ENCODE results near the gene ABCF2. TPM values are rescaled to one million over a fixed set of nuclear protein-coding genes. Genes with fewer than 3 reads are reported as not detected.

Gene ABCF2
- total and polyA plus RNA-seq, 7 experiments from 2014 or later, result 17.2 to 47.5 (median 27.7) TPM

DNA sequence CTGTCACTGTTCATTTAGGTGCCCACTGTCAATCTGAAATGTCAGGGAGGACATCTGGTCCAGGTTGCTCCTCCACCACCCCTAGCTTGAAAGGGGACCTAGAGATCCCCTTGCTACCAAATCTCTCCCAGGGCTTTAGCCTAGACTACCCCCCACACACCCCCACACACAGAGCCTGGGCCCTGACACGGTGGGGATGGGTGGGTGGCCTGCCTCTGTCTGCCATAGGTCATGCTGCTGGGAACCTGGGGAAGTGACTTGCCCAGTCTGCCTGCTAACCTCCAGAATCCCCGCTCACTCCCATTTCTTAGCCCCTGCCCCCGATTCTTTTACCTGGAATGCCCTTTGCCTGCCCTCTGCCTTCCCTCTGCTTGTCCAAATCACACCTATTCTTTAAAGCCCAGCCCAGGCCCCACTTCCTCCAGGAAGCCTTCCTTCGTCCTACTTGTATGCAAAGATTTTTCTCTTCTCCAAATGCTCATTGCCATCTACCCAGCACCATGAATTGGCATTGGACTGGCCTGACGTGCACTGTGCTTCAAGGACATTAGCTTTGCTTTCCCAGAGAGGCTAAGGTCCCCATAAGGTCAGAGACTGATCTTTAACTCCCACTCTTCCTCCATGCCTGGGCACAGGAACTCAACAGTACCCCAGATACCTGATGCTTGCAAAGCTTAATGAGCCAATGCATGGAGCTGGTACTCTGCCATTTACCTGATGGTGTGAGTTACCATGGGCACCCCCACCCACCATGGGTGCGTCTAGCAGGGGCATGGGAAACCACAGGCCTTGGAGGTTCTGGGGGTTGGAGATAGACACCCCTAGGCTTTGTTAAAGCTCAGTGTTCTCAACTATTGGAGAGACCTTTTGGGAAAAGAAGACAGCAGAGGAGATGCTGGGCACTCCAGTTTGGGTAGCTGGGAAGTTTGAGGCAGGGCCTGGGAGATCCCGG, 23.5 kb upstream of the ABCF2 start:
- ATAC-seq (no peak), DNase-seq (no peak)
- intact Hi-C loops (cut with micrococcal nuclease), result no loop called here
- POLR2A ChIA-PET, result interaction anchor here (0.5 kb wide), 1 partner anchor 276 kb away, joined by 3 read pairs; no protein-coding TSS in a partner anchor
- Histone ChIP-seq H3K27ac (ENCODE audit: low read depth, low read length) (no peak overlapping the region), H3K27me3 (ENCODE audit: control insufficient read depth in 2 of 2, insufficient read depth in 2 of 2, low read length in 2 of 2) (peaks cover 0 to 6% of the 10 kb centered on the region in 2 donors), H3K4me1 (ENCODE audit: control insufficient read depth in 2 of 2, insufficient read depth in 2 of 2, low read length in 2 of 2) (peaks cover 0 to 20% of the 10 kb centered on the region in 2 donors), H3K4me3 (ENCODE audit: low read length) (no peak overlapping the region), H3K9me3 (ENCODE audit: control insufficient read depth in 2 of 3, low read length in 3 of 3) (no peaks in the 10 kb centered on the region), H3K36me3 (ENCODE audit: control insufficient read depth in 2 of 3, insufficient read depth in 3 of 3, low read length in 3 of 3) (no peaks in the 10 kb centered on the region)
- H3K27me3 Mint-ChIP-seq, result peaks cover 35 to 85% (median 62%) of the 10 kb centered on the region in 5 donors
- no peaks in the 10 kb centered on the region for H3K9me3 Mint-ChIP-seq
- H3K4me3 Mint-ChIP-seq, result peak overlapping the region in 9 of 10 donors; percentile 69 to 93 (median 73)
- CTCF ChIA-PET, result interaction anchor here (0.6 kb wide), 1 partner anchor 55 kb away, joined by 3 read pairs; no protein-coding TSS in a partner anchor
- H3K36me3 Mint-ChIP-seq, result peaks cover 0 to 2% (median 0%) of the 10 kb centered on the region in 5 donors
- H3K4me1 Mint-ChIP-seq, result peaks cover 25 to 53% (median 34%) of the 10 kb centered on the region in 7 donors
- no peak overlapping the region for H3K27ac Mint-ChIP-seq

DNA sequence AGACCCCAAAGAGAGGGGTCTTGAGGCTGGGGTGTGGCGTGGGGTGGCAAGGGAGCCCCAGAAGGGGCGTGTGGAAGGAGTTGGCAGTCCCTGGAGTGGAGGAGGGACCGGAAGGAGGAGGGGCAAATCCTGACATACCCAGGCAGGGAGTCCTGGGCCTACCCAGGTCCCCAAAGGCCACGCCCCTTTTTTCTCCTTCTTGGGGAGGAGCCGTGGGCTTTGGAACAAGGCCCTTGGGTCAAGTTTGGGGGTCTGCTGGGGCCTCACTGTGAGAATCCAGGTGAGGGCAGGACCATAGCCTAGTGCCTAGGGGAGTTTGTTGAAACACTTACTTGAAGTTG, 22.7 kb upstream of the ABCF2 start:
- ChIA-PET CTCF (no interaction called here), POLR2A (interaction anchor here (0.5 kb wide), 1 partner anchor 276 kb away, joined by 3 read pairs; no protein-coding TSS in a partner anchor)
- DNase-seq (no peak), ATAC-seq (no peak)
- intact Hi-C loops (cut with micrococcal nuclease), result loop anchor here in 1 of 2 donors (5.0 kb wide), 1 partner anchor 628 kb away; the partner anchor contains the start of gene PRKAG2
- no peak overlapping the region for H3K27ac ChIP-seq (ENCODE audit: low read depth, low read length)
- H3K36me3 ChIP-seq (ENCODE audit: control insufficient read depth in 2 of 3, insufficient read depth in 3 of 3, low read length in 3 of 3), result no peaks in the 10 kb centered on the region
- Mint-ChIP-seq H3K4me1 (peaks cover 25 to 56% (median 38%) of the 10 kb centered on the region in 7 donors), H3K27me3 (peaks cover 32 to 80% (median 59%) of the 10 kb centered on the region in 5 donors), H3K27ac (no peak overlapping the region), H3K4me3 (peak overlapping the region in 9 of 10 donors; percentile 66 to 93 (median 78)), H3K9me3 (no peaks in the 10 kb centered on the region), H3K36me3 (peaks cover 0 to 2% (median 0%) of the 10 kb centered on the region in 5 donors)
- H3K4me1 ChIP-seq (ENCODE audit: control insufficient read depth in 2 of 2, insufficient read depth in 2 of 2, low read length in 2 of 2), result peaks cover 6 to 26% of the 10 kb centered on the region in 2 donors
- no peak overlapping the region for H3K4me3 ChIP-seq (ENCODE audit: low read length)
- peaks cover 0 to 6% of the 10 kb centered on the region in 2 donors for H3K27me3 ChIP-seq (ENCODE audit: control insufficient read depth in 2 of 2, insufficient read depth in 2 of 2, low read length in 2 of 2)
- H3K9me3 ChIP-seq (ENCODE audit: control insufficient read depth in 2 of 3, low read length in 3 of 3), result no peaks in the 10 kb centered on the region

DNA sequence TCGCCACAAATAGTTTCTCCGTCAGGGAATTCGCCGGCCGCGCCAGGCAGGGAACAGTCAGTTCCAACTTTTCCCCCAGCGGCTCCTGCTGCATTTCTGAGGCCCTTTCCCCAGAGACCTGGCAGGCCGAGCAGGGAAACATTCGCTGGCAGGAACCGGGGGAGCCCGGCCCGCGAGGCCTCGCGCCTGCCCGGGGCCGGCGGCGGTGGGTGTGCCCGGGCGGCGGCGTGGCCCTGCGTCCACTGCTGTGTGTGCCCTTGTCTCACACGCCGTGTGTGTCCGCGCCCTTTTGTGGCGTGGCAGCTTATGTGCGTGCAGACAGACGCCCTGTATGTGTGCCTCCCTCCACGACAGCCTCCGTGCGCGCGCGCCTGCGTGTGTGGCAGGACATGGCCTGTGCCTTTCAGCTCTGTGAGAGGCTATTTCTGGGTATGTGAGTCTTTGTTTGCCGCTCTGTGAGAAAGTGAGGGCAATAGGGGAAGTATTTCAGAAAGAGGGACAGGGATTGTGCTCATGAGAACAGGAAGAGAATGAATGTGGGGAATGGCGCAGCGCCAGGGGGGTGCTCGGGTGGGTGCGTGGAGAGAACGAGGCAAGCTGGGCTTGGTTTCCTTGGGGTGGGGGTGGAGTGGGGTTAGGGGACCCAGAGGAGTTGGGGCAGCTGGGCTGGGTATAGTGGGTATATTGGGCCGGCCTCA, 22.2 kb upstream of the ABCF2 start:
- peaks cover 0 to 6% of the 10 kb centered on the region in 2 donors for H3K27me3 ChIP-seq (ENCODE audit: control insufficient read depth in 2 of 2, insufficient read depth in 2 of 2, low read length in 2 of 2)
- H3K36me3 Mint-ChIP-seq, result peaks cover 0 to 2% (median 0%) of the 10 kb centered on the region in 5 donors
- ATAC-seq (peak; percentile 39), DNase-seq (peak in 5 of 9 donors; percentile 41 to 42 (median 41))
- no peak overlapping the region for H3K27ac ChIP-seq (ENCODE audit: low read depth, low read length)
- POLR2A ChIA-PET, result interaction anchor here (0.5 kb wide), 1 partner anchor 275 kb away, joined by 3 read pairs; no protein-coding TSS in a partner anchor
- H3K4me1 Mint-ChIP-seq, result peaks cover 30 to 61% (median 40%) of the 10 kb centered on the region in 7 donors
- peaks cover 32 to 79% (median 58%) of the 10 kb centered on the region in 5 donors for H3K27me3 Mint-ChIP-seq
- H3K9me3 Mint-ChIP-seq, result no peaks in the 10 kb centered on the region
- peak overlapping the region in 2 of 9 donors; percentile 2 to 75 for H3K27ac Mint-ChIP-seq
- H3K4me3 ChIP-seq (ENCODE audit: low read length), result no peak overlapping the region
- H3K36me3 ChIP-seq (ENCODE audit: control insufficient read depth in 2 of 3, insufficient read depth in 3 of 3, low read length in 3 of 3), result no peaks in the 10 kb centered on the region
- H3K4me3 Mint-ChIP-seq, result peak overlapping the region; percentile 52 to 93 (median 77)
- CTCF ChIA-PET, result no interaction called here
- H3K9me3 ChIP-seq (ENCODE audit: control insufficient read depth in 2 of 3, low read length in 3 of 3), result no peaks in the 10 kb centered on the region
- intact Hi-C loops (cut with micrococcal nuclease), result loop anchor here in 1 of 2 donors (5.0 kb wide), 1 partner anchor 628 kb away; the partner anchor contains the start of gene PRKAG2
- peaks cover 11 to 32% of the 10 kb centered on the region in 2 donors for H3K4me1 ChIP-seq (ENCODE audit: control insufficient read depth in 2 of 2, insufficient read depth in 2 of 2, low read length in 2 of 2)

DNA sequence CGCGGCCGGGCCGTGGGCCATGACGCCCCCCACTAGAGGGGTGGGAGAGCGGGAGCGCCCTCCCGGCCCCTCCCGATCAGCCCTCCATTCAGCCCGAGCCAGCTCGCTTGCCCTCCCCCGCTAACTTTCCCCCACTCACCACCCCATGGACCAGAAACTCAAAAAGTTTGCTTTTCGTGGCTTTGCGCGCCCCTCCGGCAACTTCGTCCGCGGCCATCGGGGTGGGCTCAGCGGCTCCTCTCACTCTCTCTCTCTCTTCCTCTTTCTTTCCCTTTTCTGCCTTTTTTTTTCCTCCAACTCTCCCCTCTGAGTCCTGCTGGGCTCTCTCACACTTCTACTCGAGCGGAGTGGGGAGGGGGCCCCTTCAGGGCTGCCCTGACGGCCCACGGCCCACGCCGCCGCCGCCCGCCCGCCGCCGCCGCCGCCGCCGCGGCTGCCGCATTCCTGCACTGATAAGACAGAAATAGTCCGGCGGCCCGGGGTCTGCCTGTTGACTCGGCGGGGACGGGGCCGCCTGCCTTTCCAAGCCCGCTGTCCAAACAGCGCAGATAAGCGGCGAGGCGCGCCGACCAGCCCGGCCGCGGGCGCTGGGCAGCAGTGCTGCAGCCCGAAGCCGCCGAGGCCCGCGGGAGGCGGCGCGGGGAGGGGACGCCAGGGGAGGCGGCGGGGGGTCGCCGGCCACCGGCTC, 21.5 kb upstream of the ABCF2 start, which contains the start of gene SMARCD3:
SMARCD3 (minus strand) TSS at position 349 of the 688 bp plus-strand sequence; CDS start at position 217, 132 bp downstream.
- no peak within 1 kb of the TSS for H3K27ac ChIP-seq (ENCODE audit: low read depth, low read length)
- Mint-ChIP-seq H3K4me1 (peaks cover 37 to 68% (median 47%) of the 10 kb centered on the region in 7 donors), H3K4me3 (peak within 1 kb of the TSS; percentile 73 to 93 (median 84)), H3K9me3 (no peaks in the 10 kb centered on the region), H3K27ac (peak within 1 kb of the TSS in 3 of 9 donors; percentile 2 to 77 (median 51)), H3K27me3 (peaks cover 28 to 72% (median 51%) of the 10 kb centered on the region in 5 donors), H3K36me3 (peaks cover 0 to 2% (median 0%) of the 10 kb centered on the region in 5 donors)
- H3K36me3 ChIP-seq (ENCODE audit: control insufficient read depth in 2 of 3, insufficient read depth in 3 of 3, low read length in 3 of 3), result no peaks in the 10 kb centered on the region
- intact Hi-C loops (cut with micrococcal nuclease), result loop anchor here in 1 of 2 donors (5.0 kb wide), 1 partner anchor 629 kb away; the partner anchor contains the start of gene PRKAG2
- ATAC-seq (peak; percentile 46), DNase-seq (peak in 4 of 9 donors; percentile 24 to 41 (median 32))
- CTCF ChIA-PET, result no interaction called here
- peaks cover 0 to 6% of the 10 kb centered on the region in 2 donors for H3K27me3 ChIP-seq (ENCODE audit: control insufficient read depth in 2 of 2, insufficient read depth in 2 of 2, low read length in 2 of 2)
- no peaks in the 10 kb centered on the region for H3K9me3 ChIP-seq (ENCODE audit: control insufficient read depth in 2 of 3, low read length in 3 of 3)
- peaks cover 17 to 38% of the 10 kb centered on the region in 2 donors for H3K4me1 ChIP-seq (ENCODE audit: control insufficient read depth in 2 of 2, insufficient read depth in 2 of 2, low read length in 2 of 2)
- H3K4me3 ChIP-seq (ENCODE audit: low read length), result peak within 1 kb of the TSS; percentile 48
- POLR2A ChIA-PET, result no interaction called here

DNA sequence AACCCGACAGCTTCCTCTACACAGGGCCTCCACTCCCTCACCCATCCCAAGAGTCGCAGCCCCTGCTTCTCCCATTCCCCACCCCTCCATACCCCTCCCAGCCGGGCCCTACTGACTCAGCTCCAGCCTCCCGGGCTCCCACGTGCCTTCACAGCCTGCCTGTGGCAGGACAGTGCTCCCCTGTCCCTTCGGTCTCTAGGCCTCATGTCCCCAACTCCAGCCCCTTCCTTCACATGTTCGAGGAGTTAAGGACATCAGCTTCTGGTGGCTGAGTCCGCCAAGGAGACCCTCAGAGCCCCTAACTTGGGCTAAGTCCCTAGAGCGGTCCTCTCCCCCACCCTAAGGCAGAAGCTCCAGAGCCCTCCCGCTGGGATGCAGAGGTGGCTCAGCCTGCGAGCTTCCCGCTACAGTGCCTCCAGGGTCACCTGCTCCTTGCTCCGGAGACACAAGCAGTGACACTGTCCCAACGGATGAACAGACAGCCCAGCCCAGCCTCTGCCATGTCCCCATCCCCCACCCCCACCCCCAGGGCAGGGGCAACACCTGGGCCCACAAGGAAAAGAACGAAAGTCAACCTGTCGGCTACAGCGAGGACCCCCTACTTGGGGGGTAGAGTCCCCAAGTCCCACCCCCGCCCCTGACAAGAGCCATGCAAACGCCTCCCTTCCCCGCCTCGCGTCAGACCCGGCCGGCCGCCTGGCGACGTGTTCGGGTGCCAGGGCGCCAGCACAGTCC, 20.8 kb upstream of the ABCF2 start:
- ChIA-PET POLR2A (interaction anchor here (0.6 kb wide), 1 partner anchor 18 kb away, joined by 4 read pairs; no protein-coding TSS in a partner anchor), CTCF (interaction anchor here (0.6 kb wide), 1 partner anchor 19 kb away, joined by 4 read pairs; no protein-coding TSS in a partner anchor)
- Mint-ChIP-seq H3K27ac (no peak overlapping the region), H3K36me3 (peaks cover 0 to 2% (median 0%) of the 10 kb centered on the region in 5 donors), H3K27me3 (peaks cover 26 to 65% (median 45%) of the 10 kb centered on the region in 5 donors), H3K9me3 (no peaks in the 10 kb centered on the region), H3K4me1 (peaks cover 44 to 75% (median 52%) of the 10 kb centered on the region in 7 donors), H3K4me3 (peak overlapping the region; percentile 56 to 93 (median 84))
- ATAC-seq (no peak), DNase-seq (no peak)
- H3K9me3 ChIP-seq (ENCODE audit: control insufficient read depth in 2 of 3, low read length in 3 of 3), result no peaks in the 10 kb centered on the region
- intact Hi-C loops (cut with micrococcal nuclease), result loop anchor here in 1 of 2 donors (5.0 kb wide), 1 partner anchor 630 kb away; the partner anchor contains the start of gene PRKAG2
- H3K4me1 ChIP-seq (ENCODE audit: control insufficient read depth in 2 of 2, insufficient read depth in 2 of 2, low read length in 2 of 2), result peaks cover 22 to 44% of the 10 kb centered on the region in 2 donors
- H3K4me3 ChIP-seq (ENCODE audit: low read length), result peak overlapping the region; percentile 48
- no peak overlapping the region for H3K27ac ChIP-seq (ENCODE audit: low read depth, low read length)
- no peaks in the 10 kb centered on the region for H3K36me3 ChIP-seq (ENCODE audit: control insufficient read depth in 2 of 3, insufficient read depth in 3 of 3, low read length in 3 of 3)
- H3K27me3 ChIP-seq (ENCODE audit: control insufficient read depth in 2 of 2, insufficient read depth in 2 of 2, low read length in 2 of 2), result peaks cover 0 to 6% of the 10 kb centered on the region in 2 donors

All from naive thymus-derived CD4-positive, alpha-beta T cell (primary cell).